IMR-90 (cell line): ENCODE measurements around the gene RHOBTB1. TPM values are rescaled to one million over a fixed set of nuclear protein-coding genes. Genes with fewer than 3 reads are reported as not detected.

Experiments
- ATAC-seq: fragments of 200-7000 bp; cut with Tn5 transposase; 2 replicates; pipeline ENCODE4 v1.9.1; 2020; ENCODE audit warnings: low read depth, mild to moderate bottlenecking, moderate library complexity
- BruUV-seq: library from RNA; stranded (reverse); fragments of 400-500 nt; replicated peaks from 2 replicates; lab custom pipeline; 2021; lab: Mats Ljungman, UMichigan
- CTCF ChIA-PET: fragments of 300-600 bp; formaldehyde crosslinking; extraction: SDS; loops from one replicate; lab custom pipeline; 2021; ENCODE audit warnings: antibody characterized with exemption; lab: Yijun Ruan, JAX
- POLR2A ChIA-PET: fragments of 300-600 bp; sonication (Branson Sonifier 250); formaldehyde crosslinking; loops from one replicate; lab custom pipeline; 2022; ENCODE audit warnings: antibody characterized with exemption; ENCODE audit not compliant: unreplicated experiment; lab: Charles Lee
- DNase-seq: peaks from one replicate; pipeline ENCODE4 v3.0.0; 2013
- H2AFZ ChIP-seq: replicated peaks from 2 replicates; pipeline ENCODE3; 2013; ENCODE audit warnings: low read length, mild to moderate bottlenecking; ENCODE audit not compliant: poor library complexity
- H2AK5ac ChIP-seq: 2 replicates; pipeline ENCODE4 v1.6.1; 2013; ENCODE audit warnings: low read depth, low read length, inconsistent platforms
- H2AK9ac ChIP-seq: replicated peaks from 2 replicates; pipeline ENCODE3; 2013; ENCODE audit warnings: mild to moderate bottlenecking, low read depth, low read length, moderate library complexity; ENCODE audit not compliant: poor library complexity
- H2BK120ac ChIP-seq: 2 replicates; pipeline ENCODE4 v1.6.1; 2013; ENCODE audit warnings: low read depth, low read length, inconsistent platforms
- H2BK15ac ChIP-seq: 3 replicates; pipeline ENCODE4 v1.6.1; 2013; ENCODE audit warnings: low read depth, low read length, inconsistent platforms
- H2BK20ac ChIP-seq: 2 replicates; pipeline ENCODE4 v1.6.1; 2013; ENCODE audit warnings: low read depth, mild to moderate bottlenecking, inconsistent platforms, low read length, moderate library complexity
- H2BK5ac ChIP-seq: 2 replicates; pipeline ENCODE4 v1.6.1; 2013; ENCODE audit warnings: mild to moderate bottlenecking, low read depth, low read length, inconsistent platforms; ENCODE audit not compliant: poor library complexity, severe bottlenecking
- H3K14ac ChIP-seq: replicated peaks from 2 replicates; pipeline ENCODE4 v1.6.1; 2013; ENCODE audit warnings: low read depth, low read length, inconsistent platforms
- H3K18ac ChIP-seq: 2 replicates; pipeline ENCODE4 v1.6.1; 2013; ENCODE audit warnings: low read depth, low read length, control low read depth
- H3K23ac ChIP-seq: 2 replicates; pipeline ENCODE4 v1.6.1; 2013; ENCODE audit warnings: low read depth, low read length, inconsistent platforms
- H3K27ac ChIP-seq: 2 replicates; pipeline ENCODE4 v1.5.1; 2013; ENCODE audit warnings: mild to moderate bottlenecking, control low read depth, low read length; ENCODE audit not compliant: insufficient read depth
- H3K27me3 ChIP-seq: 2 replicates; pipeline ENCODE4 v1.6.1; 2013; ENCODE audit warnings: low read length; ENCODE audit not compliant: control insufficient read depth, insufficient read depth
- H3K36me3 ChIP-seq: 2 replicates; pipeline ENCODE4 v1.6.1; 2013; ENCODE audit warnings: low read length, mixed read lengths; ENCODE audit not compliant: control insufficient read depth, insufficient read depth
- H3K4ac ChIP-seq: 2 replicates; pipeline ENCODE4 v1.6.1; 2013; ENCODE audit warnings: low read depth, low read length, inconsistent platforms
- H3K4me1 ChIP-seq: 2 replicates; pipeline ENCODE4 v1.6.1; 2013; ENCODE audit warnings: low read length, mixed read lengths; ENCODE audit not compliant: control insufficient read depth, insufficient read depth
- H3K4me2 ChIP-seq: 2 replicates; pipeline ENCODE4 v1.6.1; 2013; ENCODE audit warnings: low read depth, mild to moderate bottlenecking, control low read depth, low read length, moderate library complexity
- H3K4me3 ChIP-seq: 2 replicates; pipeline ENCODE4 v1.5.1; 2013; ENCODE audit warnings: low read depth, mild to moderate bottlenecking, control low read depth, low read length, moderate library complexity; ENCODE audit not compliant: insufficient read depth
- H3K56ac ChIP-seq: 2 replicates; pipeline ENCODE4 v1.6.1; 2013; ENCODE audit warnings: low read length, inconsistent platforms; ENCODE audit not compliant: insufficient read depth; ENCODE audit errors: extremely low read depth
- H3K79me1 ChIP-seq, 2 experiments: 2 replicates each; pipeline ENCODE4 v1.6.1; 2013; ENCODE audit warnings: low read length in 2 of 2, inconsistent platforms in 1 of 2, low read depth in 1 of 2
- H3K9ac ChIP-seq: 2 replicates; pipeline ENCODE4 v1.6.1; 2013; ENCODE audit warnings: low read depth, low read length, control low read depth
- H3K9me1 ChIP-seq: 2 replicates; pipeline ENCODE4 v1.6.1; 2013; ENCODE audit warnings: low read length, inconsistent platforms; ENCODE audit not compliant: insufficient read depth
- H3K9me3 ChIP-seq: 2 replicates; pipeline ENCODE4 v1.6.1; 2013; ENCODE audit warnings: low read length; ENCODE audit not compliant: control insufficient read depth, insufficient read depth
- H4K20me1 ChIP-seq: 2 replicates; pipeline ENCODE4 v1.6.1; 2013; ENCODE audit warnings: low read length, inconsistent platforms; ENCODE audit not compliant: insufficient read depth
- H4K5ac ChIP-seq: 2 replicates; pipeline ENCODE4 v1.6.1; 2013; ENCODE audit warnings: mild to moderate bottlenecking, low read depth, low read length, control low read depth
- H4K8ac ChIP-seq, 2 experiments: 2 replicates each; pipeline ENCODE4 v1.6.1; 2013; ENCODE audit warnings: low read depth in 2 of 2, low read length in 2 of 2, control low read depth in 1 of 2, inconsistent platforms in 1 of 2
- H4K91ac ChIP-seq: 2 replicates; pipeline ENCODE4 v1.6.1; 2013; ENCODE audit warnings: low read depth, low read length, inconsistent platforms; ENCODE audit not compliant: insufficient read depth
- BHLHE40 ChIP-seq: fragments of 150-350 bp; IDR thresholded peaks from 2 replicates; pipeline ENCODE4 v1.6.1; 2016; ENCODE audit warnings: mild to moderate bottlenecking, low read depth, low read length
- CEBPB ChIP-seq: IDR thresholded peaks from 2 replicates; pipeline ENCODE4 v1.6.1; 2012; ENCODE audit warnings: low read depth, low read length, improper control_type of control experiment
- CTCF ChIP-seq: conservative IDR thresholded peaks from 2 replicates; pipeline ENCODE4 v1.5.1; 2012; ENCODE audit warnings: mild to moderate bottlenecking, low read depth, low read length, improper control_type of control experiment
- FOS ChIP-seq: fragments of 150-350 bp; IDR thresholded peaks from 2 replicates; pipeline ENCODE4 v1.6.1; 2016; ENCODE audit warnings: low read depth, low read length
- MAFK ChIP-seq: IDR thresholded peaks from 2 replicates; pipeline ENCODE4 v1.6.1; 2012; ENCODE audit warnings: low read depth, low read length, improper control_type of control experiment
- MAZ ChIP-seq: IDR thresholded peaks from 2 replicates; pipeline ENCODE4 v1.6.1; 2012; ENCODE audit warnings: low read depth, mild to moderate bottlenecking, low read length, improper control_type of control experiment, moderate library complexity, borderline replicate concordance
- MXI1 ChIP-seq: IDR thresholded peaks from 2 replicates; pipeline ENCODE4 v1.6.1; 2012; ENCODE audit warnings: low read depth, mild to moderate bottlenecking, low read length, moderate library complexity, borderline replicate concordance
- NFE2L2 ChIP-seq: fragments of 150-350 bp; IDR thresholded peaks from 2 replicates; pipeline ENCODE4 v1.6.1; 2016; ENCODE audit warnings: low read depth, mild to moderate bottlenecking, low read length
- POLR2A ChIP-seq: IDR thresholded peaks from 2 replicates; pipeline ENCODE4 v1.6.1; 2012; ENCODE audit warnings: mild to moderate bottlenecking, low read depth, low read length
- RAD21 ChIP-seq: IDR thresholded peaks from 2 replicates; pipeline ENCODE4 v1.6.1; 2012; ENCODE audit warnings: low read length, improper control_type of control experiment
- RCOR1 ChIP-seq: IDR thresholded peaks from 2 replicates; pipeline ENCODE4 v1.6.1; 2012; ENCODE audit warnings: mild to moderate bottlenecking, low read length, improper control_type of control experiment; ENCODE audit not compliant: insufficient replicate concordance
- SMC3 ChIP-seq: fragments of 150-350 bp; IDR thresholded peaks from 2 replicates; pipeline ENCODE4 v1.6.1; 2016; ENCODE audit warnings: low read depth, mild to moderate bottlenecking, antibody characterized with exemption, low read length, moderate library complexity
- WGBS, 2 experiments: methylation state at CpG; one replicate each; pipeline versions ENCODE4 v1.1.5 to v1.1.7; 2013; ENCODE audit warnings: missing lambda C conversion rate in 2 of 2; ENCODE audit not compliant: insufficient read length in 1 of 2; ENCODE audit errors: extremely low coverage in 2 of 2; 5-methylcytosine and 5-hydroxymethylcytosine counted together
- dilution Hi-C: fragments of 300-500 bp; cut with HindIII; formaldehyde crosslinking; loops from one replicate; pipeline ENCODE4 v1.14.3; 2018; ENCODE audit warnings: low sequenced_read_pairs; ENCODE audit not compliant: unreplicated experiment
- in situ Hi-C: fragments of 300-500 bp; cut with MboI; formaldehyde crosslinking; loops from 3 replicates; pipeline ENCODE4 v1.14.3; 2019; ENCODE audit warnings: low sequenced_read_pairs, inconsistent platforms, mixed read lengths
- intact Hi-C: fragments of 100-400 bp; cut with micrococcal nuclease; formaldehyde crosslinking; loops from 2 replicates; pipeline ENCODE4 v1.10.0; 2022
- polyA plus RNA-seq, 3 experiments: library from polyadenylated mRNA; depleted of rRNA; stranded (reverse); fragments of >200 nt; gene quantifications; 2 replicates each; pipeline ENCODE4 v1.2.3, GENCODE V29; 2012; ENCODE audit warnings: low replicate concordance in 1 of 3
- total RNA-seq: library from RNA; depleted of rRNA; stranded (reverse); fragments of >200 nt; gene quantifications from 2 replicates; pipeline ENCODE4 v1.2.3, GENCODE V29; 2012

The RHOBTB1 gene
- total and polyA plus RNA-seq, 2 of the 4 experiments (the other 2 are of a cell fraction): 8.9 to 15.2 TPM

GRCh38 chr10:60913657-60914056, 30.3 kb downstream of the RHOBTB1 start:
- in situ Hi-C loops: no loop called here
- Histone ChIP-seq H3K4me2 (no peak overlapping the region), H3K4me3 (no peak overlapping the region)

More at GRCh38 chr10:60913657-60914056, 30.3 kb downstream of the RHOBTB1 start:
- ATAC-seq: no peak
- no CpG with 5 or more reads among the region's 3 CpGs for WGBS, 2 experiments
- Histone ChIP-seq H2BK120ac (peak overlapping the region; percentile 84), H3K9ac (no peak overlapping the region), H3K9me3 (peaks cover 2% of the 10 kb centered on the region; the same call in 1 of the 2 replicates), H3K27me3 (no peaks in the 10 kb centered on the region), H3K27ac (no peak overlapping the region), H2AFZ (no peak overlapping the region), H2BK5ac (no peak overlapping the region), H2BK15ac (peak overlapping the region; percentile 84; the same call in 2 of the 3 replicates), H3K79me1 (peaks cover 28 to 51% of the 10 kb centered on the region in 2 experiments), H3K56ac (no peak overlapping the region), H3K18ac (no peak overlapping the region), H4K20me1 (no peaks in the 10 kb centered on the region), H3K36me3 (peaks cover 14% of the 10 kb centered on the region), H3K9me1 (peaks cover 22% of the 10 kb centered on the region), H2AK5ac (peak overlapping the region; percentile 70; the same call in 1 of the 2 replicates), H4K5ac (no peak overlapping the region), H4K91ac (peak overlapping the region; percentile 85), H4K8ac (peak overlapping the region; percentile 33 to 36; a peak in 2 of 4 replicates), H3K4me1 (peaks cover 22% of the 10 kb centered on the region), H2BK20ac (peak overlapping the region; percentile 88), H3K23ac (peak overlapping the region; percentile 49; the same call in 1 of the 2 replicates), H2AK9ac (no peak overlapping the region), H3K4ac (peak overlapping the region; percentile 80), H3K14ac (peak overlapping the region; percentile 64)
- dilution Hi-C loops: no loop called here
- no TSS peak for BruUV-seq
- POLR2A ChIA-PET: no interaction called here
- CTCF ChIA-PET: interaction anchor here (0.6 kb wide), 1 partner anchor 8 kb away, joined by 6 read pairs; no protein-coding TSS in a partner anchor
- intact Hi-C loops: loop anchor here (1.0 to 2.0 kb wide), 2 partner anchors 31 to 51 kb away; partner anchors contain the start of gene RHOBTB1
- TF ChIP-seq RAD21: no peak
- no peak for TF ChIP-seq MXI1
- TF ChIP-seq SMC3: no peak
- TF ChIP-seq MAFK: no peak
- TF ChIP-seq NFE2L2: no peak
- TF ChIP-seq CEBPB: no peak
- TF ChIP-seq FOS: no peak
- no peak for TF ChIP-seq MAZ
- no peak for TF ChIP-seq RCOR1
- no peak for TF ChIP-seq CTCF
- no peak for TF ChIP-seq POLR2A
- no peak for TF ChIP-seq BHLHE40
- no peak for DNase-seq
